Stomach (tissue), 9 donors: ENCODE measurements around the gene BHLHE23. TPM values are rescaled to one million over a fixed set of nuclear protein-coding genes. Genes with fewer than 3 reads are reported as not detected.

Experiments
- DNase-seq, 2 donors: peaks; one replicate each; pipeline versions ENCODE4 v3.0.0 to v3.0.0-alpha.2; 2013 to 2019
- H3K27ac ChIP-seq, 5 donors: fragments of 200-600 bp in 4 of 5; sonication (generic) in 4 of 5; one replicate each; pipeline ENCODE4 v1.5.1; 2013 to 2019; ENCODE audit warnings: mild to moderate bottlenecking in 1 of 5, moderate library complexity in 1 of 5
- H3K27me3 ChIP-seq, 3 donors: fragments of 200-600 bp; sonication (generic); one replicate each; pipeline ENCODE4 v1.5.1; 2017 to 2019; ENCODE audit warnings: mixed run types in 1 of 3
- H3K36me3 ChIP-seq, 4 donors: fragments of 200-600 bp; sonication (generic); 1 replicate in 3 of 4; 2 replicates in 1 of 4; pipeline ENCODE4 v1.5.1; 2016 to 2019
- H3K4me1 ChIP-seq, 4 donors: fragments of 200-600 bp; sonication (generic); one replicate each; pipeline ENCODE4 v1.5.1; 2016 to 2019
- H3K4me3 ChIP-seq, 4 donors: fragments of 200-600 bp; sonication (generic) in 3 of 4; one replicate each; pipeline ENCODE4 v1.5.1; 2016 to 2019; ENCODE audit warnings: mild to moderate bottlenecking in 1 of 4
- H3K9me3 ChIP-seq, 4 donors: fragments of 200-600 bp; sonication (generic); one replicate each; pipeline ENCODE4 v1.5.1; 2016 to 2019
- EP300 ChIP-seq: sonication (generic); formaldehyde crosslinking; IDR thresholded peaks from one replicate; pipeline ENCODE4 v1.6.1; 2017; ENCODE audit warnings: antibody characterized with exemption
- POLR2A ChIP-seq, 4 donors: fragments of 450-650 bp; IDR thresholded peaks; one replicate each; pipeline ENCODE4 v1.6.1; 2016; ENCODE audit warnings: antibody characterized with exemption in 4 of 4, control low read depth in 2 of 4, mild to moderate bottlenecking in 1 of 4, moderate library complexity in 1 of 4
- POLR2AphosphoS5 ChIP-seq, 3 donors: sonication (generic); formaldehyde crosslinking; IDR thresholded peaks; one replicate each; pipeline ENCODE4 v1.6.1; 2016; ENCODE audit warnings: antibody characterized with exemption in 3 of 3
- WGBS, 5 donors: extraction: QIAGEN DNeasy Blood & Tissue Kit in 3 of 5; methylation state at CpG; one replicate each; pipeline versions ENCODE4 v1.1.5 to v1.1.7; 2013 to 2018; 5-methylcytosine and 5-hydroxymethylcytosine counted together
- intact Hi-C: fragments of 100-400 bp; cut with DNase I; formaldehyde crosslinking; loops from one replicate; pipeline ENCODE4 v1.15.1; 2023; ENCODE audit warnings: low total_unique reads
- polyA plus RNA-seq, 3 donors: library from polyadenylated mRNA; stranded (reverse); fragments of 200-250 nt; gene quantifications; one replicate each; pipeline ENCODE4 v1.2.3, GENCODE V29; 2013
- total RNA-seq, 5 donors: library from RNA; depleted of rRNA; stranded (reverse); fragments of >200 nt; gene quantifications; one replicate each; pipeline versions ENCODE4 v1.1.0 to v1.2.3, GENCODE V29; 2014 to 2016
- TF ChIP-seq, protein P1 (sequence below), 7 experiments: fragments of 450-650 bp in 4 of 7; fragments of 200-600 bp in 3 of 7; sonication (generic) in 3 of 7; IDR thresholded peaks; one replicate each; pipeline ENCODE4 v1.5.1; 2016 to 2019; ENCODE audit warnings: antibody characterized with exemption in 7 of 7, control low read depth in 2 of 7, mild to moderate bottlenecking in 1 of 7
- donor health status: healthy with polysubstance abuse.
- donor health status: Bipolar disorder and iron deficiency.
- donor health status: healthy.

Gene BHLHE23
- total and polyA plus RNA-seq, 8 donors: 0.55 TPM; not detected in 7

DNA sequence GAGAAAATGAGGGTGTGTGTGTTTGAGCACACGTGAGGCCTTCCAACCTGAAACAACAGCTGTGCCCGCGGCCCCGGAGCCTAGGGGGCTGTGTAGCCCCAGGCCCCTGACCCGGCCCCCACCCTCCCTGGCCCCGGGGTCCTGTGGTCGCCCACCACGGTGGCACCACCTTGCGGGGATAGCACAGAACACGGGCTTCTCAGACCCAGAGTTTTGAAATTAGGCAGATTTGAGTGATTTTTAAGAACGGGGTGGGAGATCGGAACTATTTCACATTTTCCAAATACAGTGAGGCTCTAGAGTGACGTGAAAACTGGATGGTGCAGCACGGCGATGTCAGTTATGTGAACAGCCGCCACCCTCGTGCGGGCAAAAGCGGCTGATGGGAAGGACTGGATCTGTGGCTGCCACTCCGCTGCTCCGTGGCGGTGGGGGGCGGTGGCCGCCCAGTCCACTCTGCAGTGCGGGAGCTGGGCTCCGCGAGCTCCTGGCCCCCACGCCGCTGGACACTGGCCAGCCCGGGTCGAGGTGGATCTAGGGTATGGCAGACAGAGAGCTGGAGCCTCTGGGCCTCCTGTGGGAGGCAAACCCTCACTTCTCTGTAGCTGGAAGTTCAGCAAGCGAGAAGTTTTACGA is 17.3 kb upstream of the BHLHE23 start:
- Histone ChIP-seq H3K36me3 (no peaks in the 10 kb centered on the region), H3K4me1 (peaks cover 0 to 8% (median 6%) of the 10 kb centered on the region in 4 donors), H3K9me3 (peaks cover 0 to 10% (median 8%) of the 10 kb centered on the region in 4 donors), H3K27me3 (peaks cover 9 to 93% (median 80%) of the 10 kb centered on the region in 3 donors), H3K27ac (no peak overlapping the region), H3K4me3 (no peak overlapping the region)
- TF ChIP-seq POLR2AphosphoS5 (IDR thresholded peaks at IDR 0.05): no peak
- TF ChIP-seq, protein P1, sequence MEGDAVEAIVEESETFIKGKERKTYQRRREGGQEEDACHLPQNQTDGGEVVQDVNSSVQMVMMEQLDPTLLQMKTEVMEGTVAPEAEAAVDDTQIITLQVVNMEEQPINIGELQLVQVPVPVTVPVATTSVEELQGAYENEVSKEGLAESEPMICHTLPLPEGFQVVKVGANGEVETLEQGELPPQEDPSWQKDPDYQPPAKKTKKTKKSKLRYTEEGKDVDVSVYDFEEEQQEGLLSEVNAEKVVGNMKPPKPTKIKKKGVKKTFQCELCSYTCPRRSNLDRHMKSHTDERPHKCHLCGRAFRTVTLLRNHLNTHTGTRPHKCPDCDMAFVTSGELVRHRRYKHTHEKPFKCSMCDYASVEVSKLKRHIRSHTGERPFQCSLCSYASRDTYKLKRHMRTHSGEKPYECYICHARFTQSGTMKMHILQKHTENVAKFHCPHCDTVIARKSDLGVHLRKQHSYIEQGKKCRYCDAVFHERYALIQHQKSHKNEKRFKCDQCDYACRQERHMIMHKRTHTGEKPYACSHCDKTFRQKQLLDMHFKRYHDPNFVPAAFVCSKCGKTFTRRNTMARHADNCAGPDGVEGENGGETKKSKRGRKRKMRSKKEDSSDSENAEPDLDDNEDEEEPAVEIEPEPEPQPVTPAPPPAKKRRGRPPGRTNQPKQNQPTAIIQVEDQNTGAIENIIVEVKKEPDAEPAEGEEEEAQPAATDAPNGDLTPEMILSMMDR (IDR thresholded peaks at IDR 0.05): no peak
- TF ChIP-seq EP300: no peak
- TF ChIP-seq POLR2A (IDR thresholded peaks at IDR 0.05): no peak
- intact Hi-C loops: no loop called here
- DNase-seq: no peak
- WGBS, 5 donors: 75 to 82% (median 80%) methylated on average over 31 to 33 of the region's 33 CpGs

DNA sequence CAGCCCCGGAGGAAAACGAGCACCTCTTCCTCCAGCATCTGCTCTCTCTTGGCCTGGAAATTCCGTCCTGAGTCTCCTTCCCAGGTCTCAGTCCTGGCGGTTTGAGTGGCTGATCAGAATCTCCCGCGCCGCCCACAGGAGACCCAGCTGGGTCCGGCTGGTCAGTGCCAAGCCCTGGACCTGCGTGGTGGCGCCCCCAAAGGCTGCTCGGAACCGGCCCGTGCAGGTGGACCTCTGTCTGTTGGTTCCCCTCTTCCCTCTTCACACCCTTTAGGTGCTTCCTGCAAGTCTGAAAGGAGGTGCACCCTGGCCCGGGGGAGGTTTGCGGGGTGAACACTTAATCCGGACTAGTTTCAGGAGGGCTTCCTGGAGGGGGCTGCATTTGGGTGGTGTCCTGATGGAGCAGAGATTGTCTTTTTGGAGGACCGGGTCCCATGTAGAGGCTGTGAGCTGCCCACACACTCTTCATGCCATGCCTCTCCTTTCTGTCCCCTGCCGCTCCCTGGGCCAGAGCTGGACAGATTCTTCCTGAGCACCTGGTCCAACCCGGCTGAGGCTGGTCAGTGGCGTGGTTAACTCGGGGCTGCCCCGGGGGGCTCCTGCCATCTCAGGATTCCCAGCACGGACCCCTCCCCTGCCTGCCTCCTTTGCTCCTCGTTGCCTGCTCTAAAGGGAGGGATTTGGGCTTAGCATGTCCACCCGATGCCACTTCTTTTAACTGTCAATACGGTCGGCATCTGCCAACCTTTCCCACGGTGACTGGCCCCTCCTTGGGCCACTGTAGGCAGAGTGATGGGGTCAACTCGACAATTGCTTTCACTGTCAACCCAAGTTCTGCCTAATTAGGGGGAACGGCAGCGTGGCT is 16.5 kb upstream of the BHLHE23 start:
- DNase-seq: no peak

DNA sequence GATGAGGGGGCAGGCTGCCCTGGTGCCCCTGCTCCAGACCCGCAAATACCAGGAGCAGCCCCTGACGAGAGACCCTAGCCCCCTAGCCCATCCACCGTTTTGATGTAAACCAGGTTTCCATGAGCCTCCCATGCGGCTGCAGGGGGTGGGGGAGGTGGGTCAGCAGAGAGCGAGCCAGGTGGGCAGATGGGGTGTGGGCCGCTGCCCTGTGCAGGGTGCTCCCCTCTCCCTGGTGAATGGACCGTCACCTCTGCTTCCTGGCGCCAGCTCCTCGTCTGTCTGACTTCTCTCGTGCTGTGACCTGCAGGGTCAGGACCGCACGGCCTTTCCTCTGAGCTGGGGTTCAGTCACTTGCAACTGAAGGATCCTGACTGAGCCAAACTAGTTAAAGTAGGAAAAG is 15.7 kb upstream of the BHLHE23 start:
- TF ChIP-seq, protein P1 (IDR thresholded peaks at IDR 0.05): no peak
- no peak for TF ChIP-seq POLR2AphosphoS5 (IDR thresholded peaks at IDR 0.05)
- no peak for TF ChIP-seq EP300
- Histone ChIP-seq H3K4me3 (no peak overlapping the region), H3K4me1 (peaks cover 0 to 8% (median 4%) of the 10 kb centered on the region in 4 donors), H3K27me3 (peaks cover 9 to 95% (median 77%) of the 10 kb centered on the region in 3 donors), H3K36me3 (no peaks in the 10 kb centered on the region), H3K27ac (no peak overlapping the region), H3K9me3 (peaks cover 0 to 10% (median 8%) of the 10 kb centered on the region in 4 donors)
- intact Hi-C loops: no loop called here
- no peak for DNase-seq
- 40 to 56% (median 50%) methylated on average over 3 to 12 of the region's 12 CpGs for WGBS, 5 donors

More for the DNA sequence above, 16.5 kb upstream of the BHLHE23 start:
- peaks cover 0 to 8% (median 5%) of the 10 kb centered on the region in 4 donors for H3K4me1 ChIP-seq
- H3K9me3 ChIP-seq: peaks cover 0 to 10% (median 8%) of the 10 kb centered on the region in 4 donors
- TF ChIP-seq EP300 (no peak), POLR2AphosphoS5 (IDR thresholded peaks at IDR 0.05) (no peak), POLR2A (IDR thresholded peaks at IDR 0.05) (no peak)
- TF ChIP-seq, protein P1 (IDR thresholded peaks at IDR 0.05): no peak
- intact Hi-C loops: no loop called here
- WGBS, 5 donors: 65 to 68% (median 67%) methylated on average over 15 to 31 of the region's 31 CpGs
- H3K27me3 ChIP-seq: peaks cover 9 to 95% (median 77%) of the 10 kb centered on the region in 3 donors
- no peak overlapping the region for H3K4me3 ChIP-seq
- H3K36me3 ChIP-seq: no peaks in the 10 kb centered on the region
- no peak overlapping the region for H3K27ac ChIP-seq
